GM15510 (cell line): ENCODE results near the gene SERINC5.

Experiments used
- POLR2A ChIP-seq: IDR thresholded peaks from 3 replicates; pipeline ENCODE4 v1.6.1; 2011; ENCODE audit warnings: borderline replicate concordance; ENCODE audit not compliant: insufficient read length; ENCODE audit errors: extremely low read depth

Gene SERINC5

DNA sequence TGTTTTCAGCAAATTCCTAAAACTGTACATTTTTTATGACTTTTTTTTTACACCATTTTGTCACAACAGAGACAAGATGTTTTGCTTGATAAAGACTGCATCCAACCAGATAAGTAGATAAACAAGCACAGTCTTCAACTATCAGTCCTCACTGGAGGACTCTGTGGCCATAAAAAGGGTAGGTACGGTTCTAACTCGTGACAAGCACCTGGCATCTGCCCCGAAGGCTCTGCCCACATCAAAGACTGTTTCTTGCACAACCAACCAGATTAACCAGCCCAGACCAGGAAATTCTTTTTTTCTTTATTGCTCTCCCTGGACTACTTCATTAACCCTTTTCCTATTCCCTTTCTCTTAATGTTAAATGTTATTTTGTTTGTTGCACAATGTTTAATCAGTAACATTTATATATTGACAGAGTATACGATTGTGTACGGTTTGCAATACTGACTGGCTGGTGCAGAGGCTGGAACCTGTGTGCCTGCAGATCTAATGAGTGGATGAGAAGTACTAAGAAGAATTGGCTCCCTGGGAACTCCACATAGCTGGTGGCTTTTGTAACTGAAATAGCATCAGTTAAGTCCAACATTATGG, 74.1 kb downstream of the SERINC5 start:
- no peak for TF ChIP-seq POLR2A

DNA sequence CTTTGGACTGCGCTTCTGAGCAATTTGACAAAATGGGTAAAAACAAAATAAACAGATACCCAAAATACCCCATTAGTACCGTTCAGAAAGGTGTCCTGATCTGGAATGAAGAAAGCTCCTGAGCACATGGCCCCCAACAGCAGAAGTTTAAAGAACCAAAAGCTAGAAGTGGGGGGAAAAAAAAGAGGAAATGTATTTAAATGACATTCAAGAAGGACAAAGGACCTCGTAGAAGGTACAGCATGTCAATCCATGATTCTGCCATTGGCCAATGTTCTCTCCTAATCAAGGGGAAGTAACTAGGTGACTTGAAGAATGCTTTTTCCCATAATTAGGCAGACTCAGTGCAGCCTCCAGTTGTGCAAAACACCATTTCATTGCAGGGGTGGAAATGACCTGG, 78.6 kb downstream of the SERINC5 start:
- no peak for TF ChIP-seq POLR2A

DNA sequence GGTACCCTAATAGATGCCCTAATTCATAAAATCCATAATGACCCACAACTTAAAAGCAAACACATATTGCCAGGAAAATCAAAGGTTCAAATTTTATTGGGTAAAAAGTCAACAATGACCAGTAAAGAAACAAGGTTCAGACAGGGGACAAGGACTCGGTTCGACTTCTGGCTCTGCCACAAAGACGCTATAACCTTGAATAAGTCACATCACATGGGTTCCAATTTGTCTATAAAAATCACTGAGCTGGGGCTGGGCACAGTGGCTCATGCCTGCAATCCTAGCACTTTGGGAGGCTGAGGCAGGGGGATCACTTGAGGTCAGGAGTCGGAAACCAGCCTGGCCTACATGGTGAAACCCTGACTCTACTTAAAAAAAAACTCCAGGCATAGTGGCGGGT, 80.5 kb downstream of the SERINC5 start:
- TF ChIP-seq POLR2A, result no peak

DNA sequence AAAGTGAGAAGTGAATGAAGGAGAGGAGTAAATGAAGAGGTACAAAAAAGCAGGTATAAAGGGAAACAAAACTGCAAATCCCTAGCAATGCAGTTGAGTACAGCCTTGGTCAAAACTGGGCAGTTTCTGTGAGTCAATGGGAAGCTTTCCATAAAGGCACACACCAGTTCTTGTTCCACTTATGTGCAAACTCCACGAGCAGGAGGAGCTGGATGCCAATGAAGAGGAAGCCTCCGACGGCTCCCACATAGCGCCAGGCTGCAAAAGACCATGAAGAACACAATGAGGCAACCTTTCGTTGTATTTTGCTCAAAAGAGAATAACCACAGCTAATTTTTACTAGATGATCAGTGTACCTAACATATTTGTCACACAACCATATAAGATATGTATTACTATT, 81.1 kb downstream of the SERINC5 start:
- TF ChIP-seq POLR2A, result no peak

DNA sequence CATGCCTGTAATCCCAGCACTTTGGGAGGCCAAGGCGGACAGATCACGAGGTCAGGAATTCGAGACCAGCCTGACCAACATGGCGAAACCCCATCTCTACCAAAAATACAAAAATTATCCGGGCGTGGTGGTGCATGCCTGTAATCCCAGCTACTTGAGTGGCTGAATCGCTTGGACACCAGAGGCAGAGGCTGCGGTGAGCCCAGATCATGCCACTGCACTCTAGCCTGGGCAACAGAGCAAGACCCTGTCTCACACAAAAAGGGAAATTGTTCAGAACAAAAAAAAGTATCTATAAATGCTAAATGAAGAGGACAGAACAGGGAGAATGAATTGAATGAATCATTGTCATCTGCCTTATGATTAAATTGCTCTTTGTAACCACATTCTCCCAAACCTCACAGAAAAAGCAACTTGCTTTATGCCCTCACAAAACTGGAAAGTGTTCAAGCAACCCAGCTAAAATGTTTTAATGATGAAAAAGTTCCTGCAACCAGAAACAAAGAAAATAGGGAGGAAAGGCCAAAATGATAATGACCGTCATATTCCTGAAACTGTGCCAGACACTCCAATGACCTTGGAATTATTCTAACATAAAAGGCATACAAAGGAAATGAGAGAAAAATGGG, 83.7 kb downstream of the SERINC5 start:
- TF ChIP-seq POLR2A, result no peak

DNA sequence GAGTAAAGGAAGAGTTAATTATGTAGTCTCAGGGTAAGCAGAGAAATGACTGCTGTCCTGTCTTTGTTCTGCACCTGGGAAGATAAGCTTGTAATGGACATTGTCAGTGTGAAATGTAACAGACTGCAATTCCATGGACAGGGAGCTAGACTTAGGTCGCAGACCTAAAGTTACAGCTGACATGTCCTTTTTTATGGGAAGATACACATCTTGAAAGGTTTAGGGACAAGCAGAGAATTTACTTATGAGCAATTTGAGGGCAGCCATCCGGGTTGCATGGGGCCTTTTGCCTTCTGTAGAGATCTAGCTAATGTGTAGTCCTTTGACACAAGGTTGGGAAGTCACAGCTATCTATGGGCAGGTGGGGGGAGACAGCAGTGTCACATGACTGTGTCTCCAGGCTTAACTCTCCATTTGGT, 85.7 kb downstream of the SERINC5 start:
- TF ChIP-seq POLR2A, result no peak

DNA sequence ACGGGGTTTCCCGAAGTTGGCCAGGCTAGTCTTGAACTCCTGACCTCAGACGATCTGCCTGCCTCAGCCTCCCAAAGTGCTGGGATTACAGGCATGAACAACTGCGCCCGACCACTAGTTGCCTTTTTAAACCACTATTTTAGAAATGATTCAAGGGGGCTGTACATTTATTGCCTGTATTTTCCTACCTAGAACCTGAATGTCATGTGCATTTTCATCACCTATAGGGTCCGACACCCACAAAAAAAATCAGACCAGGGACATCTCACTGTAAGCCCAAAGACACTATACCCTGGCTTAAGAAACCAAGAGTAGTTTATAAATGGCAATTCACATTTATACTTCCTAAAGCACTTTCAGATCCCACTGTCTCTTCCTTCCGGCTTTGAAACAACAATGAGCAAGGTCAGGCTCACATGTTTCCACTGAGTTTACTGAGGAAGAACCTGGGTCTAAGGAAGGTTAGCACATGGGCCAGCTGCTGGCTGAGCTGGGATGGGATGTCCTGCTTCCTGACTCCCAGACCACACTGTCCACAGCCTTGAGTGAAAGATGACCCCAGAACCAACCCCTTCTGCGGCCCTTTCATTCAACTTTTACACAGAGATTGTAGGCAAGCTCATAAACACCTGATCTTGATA, 87.3 kb downstream of the SERINC5 start:
- TF ChIP-seq POLR2A, result no peak

DNA sequence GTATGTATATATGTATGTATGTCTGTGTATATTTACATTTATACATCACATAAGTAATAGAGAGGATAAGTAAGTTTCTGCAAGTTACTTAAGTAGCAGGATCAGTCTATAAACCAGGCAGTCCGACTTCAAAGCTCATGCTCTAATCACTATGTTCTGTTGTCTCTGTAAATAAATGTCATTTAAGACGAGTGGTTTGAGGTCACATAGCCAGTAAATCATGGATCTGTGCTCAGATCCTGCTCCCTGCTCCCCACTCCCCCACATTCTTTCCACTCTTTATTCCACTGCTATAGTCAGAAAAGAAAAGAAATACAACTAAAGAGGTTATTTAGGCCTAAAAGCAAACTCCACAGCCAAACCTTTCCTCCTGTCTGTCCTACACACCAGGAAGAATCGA, 90.4 kb downstream of the SERINC5 start:
- TF ChIP-seq POLR2A, result no peak

DNA sequence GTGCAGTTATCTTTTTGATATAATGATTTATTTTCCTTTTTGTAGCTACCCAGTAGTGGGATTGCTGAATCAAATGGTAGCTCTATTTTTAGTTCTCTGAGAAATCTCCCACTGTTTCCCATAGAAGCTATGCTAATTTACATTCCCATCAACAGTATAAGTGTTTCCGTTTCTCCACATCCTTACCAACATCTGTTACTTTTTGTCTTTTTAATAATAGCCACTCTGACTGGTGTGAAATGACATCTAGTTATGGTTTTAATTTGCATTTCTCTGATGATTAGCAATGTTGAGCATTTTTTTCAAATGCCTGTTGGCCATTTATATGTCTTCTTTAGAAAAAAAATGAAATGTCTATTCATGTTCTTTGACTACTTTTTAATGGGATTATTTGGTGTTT, 94.7 kb downstream of the SERINC5 start:
- TF ChIP-seq POLR2A, result no peak

DNA sequence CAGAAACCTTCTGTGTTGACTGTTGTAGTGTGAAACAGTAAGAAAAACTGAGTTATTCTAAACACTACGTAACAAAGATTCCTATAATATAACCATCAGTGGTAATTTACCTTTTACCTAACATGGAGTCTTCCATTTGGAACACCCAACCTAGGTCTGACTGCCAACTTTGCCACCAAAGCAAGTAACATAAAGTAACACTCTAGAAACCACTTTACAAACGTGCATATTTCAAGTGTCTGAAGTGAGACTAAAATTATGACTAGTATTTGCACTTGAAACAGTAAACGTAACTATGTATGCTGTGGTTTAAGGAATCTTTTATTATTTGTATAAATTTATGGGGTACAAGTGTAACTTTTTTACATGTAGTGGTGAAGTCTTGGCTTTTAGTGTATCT, 95.6 kb downstream of the SERINC5 start:
- TF ChIP-seq POLR2A, result no peak

DNA sequence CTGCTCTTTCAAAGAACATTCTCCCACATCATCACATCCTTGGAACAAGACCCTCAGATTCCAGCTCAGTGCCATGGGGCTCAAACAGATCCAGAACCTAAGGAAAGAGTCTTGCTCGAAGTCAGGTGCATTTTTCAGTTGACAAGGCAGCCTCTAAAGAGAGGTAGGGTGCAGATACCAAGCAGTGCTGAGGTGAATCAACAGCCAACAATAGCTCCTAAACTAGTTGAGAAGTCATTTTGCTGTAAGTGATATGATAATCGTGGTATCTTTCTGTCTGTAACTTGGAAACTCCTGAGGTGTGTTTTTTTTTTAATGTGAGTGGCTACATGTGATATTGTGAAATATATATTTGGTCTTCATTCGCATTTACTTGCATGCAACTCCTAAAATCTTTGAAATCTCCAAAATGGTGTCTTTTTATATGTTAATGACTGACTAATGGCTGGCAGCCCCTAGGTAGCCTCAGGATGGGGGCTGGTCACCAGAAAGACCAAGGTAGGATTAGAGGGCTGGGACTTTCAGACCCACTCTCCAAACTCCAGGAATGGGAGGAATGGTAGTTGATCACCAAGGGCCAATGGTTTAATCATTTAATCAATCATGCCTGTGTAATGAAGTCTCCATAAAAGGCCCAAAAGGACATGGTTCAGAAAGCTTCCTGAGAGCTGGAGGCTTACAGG, 96.6 kb downstream of the SERINC5 start:
- TF ChIP-seq POLR2A, result no peak

DNA sequence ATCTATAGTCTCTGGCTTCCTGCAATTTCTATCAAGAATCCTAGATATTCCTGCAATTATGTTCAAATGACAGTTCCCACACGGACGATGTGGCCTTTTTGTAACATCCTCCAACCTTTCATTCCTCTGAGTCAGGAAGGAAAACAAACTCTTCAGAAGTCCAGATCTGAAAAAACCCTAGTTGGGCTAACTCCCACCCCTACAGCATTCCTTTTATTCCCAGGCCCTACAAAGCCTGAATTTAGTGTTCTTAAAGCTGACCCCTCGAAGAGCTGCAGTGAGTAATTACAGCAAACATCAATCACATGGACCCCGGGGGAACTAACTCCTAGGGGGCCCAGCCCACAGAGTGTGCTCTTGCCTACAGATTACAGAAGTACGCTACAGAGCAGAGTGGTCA, 99.7 kb downstream of the SERINC5 start:
- no peak for TF ChIP-seq POLR2A

DNA sequence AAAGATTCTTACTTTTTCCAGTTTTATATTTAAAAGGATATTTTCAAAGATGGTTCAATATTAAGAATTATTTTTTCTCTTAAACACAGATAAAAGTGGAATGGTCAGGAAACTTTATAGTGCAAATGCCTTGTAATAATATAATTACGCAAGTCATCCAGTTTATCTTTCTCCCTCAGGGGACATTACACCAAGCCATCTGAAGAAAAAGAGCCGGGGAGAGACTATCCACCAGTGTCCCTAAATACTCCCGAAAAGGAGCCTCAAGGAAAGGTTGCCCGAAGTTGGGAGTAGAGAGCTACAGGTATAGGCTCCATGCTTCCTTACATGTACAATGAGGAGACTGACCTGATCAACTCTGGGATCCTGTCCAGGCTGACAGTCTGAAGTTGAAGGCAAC, 101.1 kb downstream of the SERINC5 start:
- TF ChIP-seq POLR2A, result no peak

DNA sequence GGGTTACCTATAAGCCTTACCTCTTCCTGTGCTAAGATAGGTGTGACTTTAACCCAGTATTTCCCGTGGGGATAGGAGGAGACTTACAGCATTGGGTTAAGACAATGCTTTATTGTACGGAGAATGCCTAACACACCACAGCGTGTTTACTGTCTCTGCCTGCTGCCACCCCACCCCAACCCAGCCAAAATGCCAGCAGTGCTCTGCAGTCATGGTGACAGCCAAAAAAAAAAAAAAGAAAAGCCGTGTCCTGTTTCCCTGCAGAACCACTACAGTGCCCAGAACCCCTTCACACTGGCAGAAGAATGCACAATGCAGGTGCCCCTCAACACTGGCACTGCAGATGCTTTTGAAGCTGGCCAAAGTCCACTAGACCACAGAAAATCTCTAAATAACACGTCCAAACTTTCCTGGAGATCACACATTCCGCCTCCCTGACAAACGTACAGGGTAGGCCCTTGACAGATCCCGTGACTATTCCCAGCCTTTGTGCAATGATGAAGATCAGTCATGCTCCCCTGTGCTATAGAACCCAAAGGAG, 102.2 kb downstream of the SERINC5 start:
- TF ChIP-seq POLR2A, result no peak

DNA sequence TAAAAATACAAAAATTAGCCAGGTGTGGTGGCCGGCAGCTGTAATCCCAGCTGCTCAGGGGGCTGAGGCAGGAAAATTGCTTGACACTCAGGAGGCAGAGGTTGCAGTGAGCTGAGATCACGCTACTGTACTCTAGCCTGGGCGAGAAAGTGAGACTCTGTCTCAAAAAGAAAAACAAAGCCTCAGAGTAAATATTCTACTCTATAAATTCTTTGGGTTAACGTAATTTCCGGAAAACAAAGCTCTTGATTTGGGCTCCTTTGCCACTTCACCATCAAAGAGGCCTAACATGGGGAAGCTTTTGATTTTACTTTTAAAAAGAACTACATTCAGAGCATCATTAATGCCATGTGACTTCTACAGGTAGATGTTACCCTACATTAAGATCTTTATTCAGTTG, 103.1 kb downstream of the SERINC5 start:
- no peak for TF ChIP-seq POLR2A

DNA sequence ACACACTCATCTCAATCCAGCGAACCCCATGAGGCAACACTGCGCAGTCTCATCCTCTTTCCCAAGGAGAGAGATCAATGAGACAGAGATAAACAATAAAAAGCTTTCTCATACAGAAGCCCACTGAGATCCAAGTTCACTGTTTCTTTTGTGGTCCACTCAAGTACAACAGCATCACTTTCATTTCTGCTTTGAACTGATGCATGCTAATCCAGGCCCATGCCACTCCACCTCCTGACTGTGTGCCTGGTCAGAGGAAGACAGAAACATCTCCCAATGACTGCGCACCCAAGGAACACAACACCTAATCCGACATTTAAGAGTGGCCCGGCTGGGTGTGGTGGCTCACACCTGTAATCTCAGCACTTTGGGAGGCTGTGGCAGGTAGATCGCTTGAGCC, 104.0 kb downstream of the SERINC5 start:
- no peak for TF ChIP-seq POLR2A

DNA sequence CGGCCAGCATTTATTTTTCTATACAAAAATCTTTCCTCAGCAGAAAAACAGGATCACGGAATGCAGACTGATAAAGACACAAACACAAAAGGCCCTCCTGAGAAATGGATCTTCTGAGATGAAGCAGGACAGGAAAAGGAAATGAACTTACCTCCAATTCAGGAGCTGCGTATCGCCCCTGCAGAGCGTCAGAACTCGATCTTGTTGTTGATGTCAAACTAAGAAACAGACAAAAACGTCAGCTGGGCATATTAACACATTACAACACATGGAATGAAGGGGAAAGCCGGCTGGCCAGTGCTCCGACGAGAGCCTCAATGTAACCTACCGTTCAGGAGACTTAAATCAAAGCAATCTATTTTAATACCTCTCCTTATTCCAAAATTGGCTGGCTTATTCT, 105.1 kb downstream of the SERINC5 start:
- no peak for TF ChIP-seq POLR2A

DNA sequence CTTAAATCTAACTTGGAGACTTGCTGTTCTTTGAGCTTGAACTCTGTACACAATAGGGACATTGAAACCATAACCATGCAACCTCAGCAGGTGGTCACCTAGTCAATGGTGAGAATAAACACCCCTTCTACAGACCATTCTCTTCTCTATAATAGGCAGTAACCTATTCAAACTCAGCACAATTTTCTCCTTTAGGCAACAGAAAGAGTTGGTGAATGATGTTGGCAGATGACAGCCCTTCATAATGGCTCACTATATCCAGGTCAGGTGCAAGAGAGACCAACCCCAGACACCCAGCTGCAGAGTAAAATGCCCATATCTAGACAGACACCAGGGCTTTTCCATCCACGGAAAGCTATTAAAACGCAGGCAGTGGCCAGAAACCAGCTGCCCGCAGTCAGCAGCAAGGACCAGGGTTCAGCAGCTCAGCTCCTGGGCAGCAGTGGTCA, 106.7 kb downstream of the SERINC5 start:
- TF ChIP-seq POLR2A, result no peak
